PFSK-1 (cell line): ENCODE results near the gene COPRS. TPM values are rescaled to one million over a fixed set of nuclear protein-coding genes. Genes with fewer than 3 reads are reported as not detected.

Source experiments
- FOXP2 ChIP-seq: optimal IDR thresholded peaks from 2 replicates; pipeline ENCODE3; 2011; ENCODE audit warnings: borderline replicate concordance, control low read depth, inconsistent platforms; ENCODE audit not compliant: insufficient read depth; ENCODE audit errors: extremely low read length, extremely low read depth
- POLR2AphosphoS5 ChIP-seq: IDR thresholded peaks from 2 replicates; pipeline ENCODE4 v1.6.1; 2012; ENCODE audit warnings: low read depth, mild to moderate bottlenecking, control low read depth, low read length, moderate library complexity
- REST ChIP-seq, 2 experiments: IDR thresholded peaks; 2 replicates each; pipeline versions ENCODE4 v1.6.1 to v1.8.0; 2011 to 2012; ENCODE audit warnings: low read depth in 2 of 2, low read length in 2 of 2, control low read depth in 1 of 2, inconsistent platforms in 1 of 2, mild to moderate bottlenecking in 1 of 2, moderate library complexity in 1 of 2; ENCODE audit not compliant: insufficient read depth in 1 of 2
- SIN3A ChIP-seq: IDR thresholded peaks from 2 replicates; pipeline ENCODE4 v1.6.1; 2012; ENCODE audit warnings: mild to moderate bottlenecking, low read length, moderate library complexity, borderline replicate concordance; ENCODE audit not compliant: insufficient read depth
- TAF1 ChIP-seq: IDR thresholded peaks from 2 replicates; pipeline ENCODE4 v1.6.1; 2012; ENCODE audit warnings: low read length, control low read depth, borderline replicate concordance; ENCODE audit not compliant: insufficient read depth
- polyA plus RNA-seq: library from polyadenylated mRNA; unstranded; fragments of >200 nt; gene quantifications from one replicate; pipeline ENCODE4 v1.2.1, GENCODE V29; 2012; ENCODE audit warnings: low read depth, missing spikeins; ENCODE audit not compliant: insufficient read length

COPRS gene, protein sequence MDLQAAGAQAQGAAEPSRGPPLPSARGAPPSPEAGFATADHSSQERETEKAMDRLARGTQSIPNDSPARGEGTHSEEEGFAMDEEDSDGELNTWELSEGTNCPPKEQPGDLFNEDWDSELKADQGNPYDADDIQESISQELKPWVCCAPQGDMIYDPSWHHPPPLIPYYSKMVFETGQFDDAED
- 90.7 TPM for polyA plus RNA-seq

DNA sequence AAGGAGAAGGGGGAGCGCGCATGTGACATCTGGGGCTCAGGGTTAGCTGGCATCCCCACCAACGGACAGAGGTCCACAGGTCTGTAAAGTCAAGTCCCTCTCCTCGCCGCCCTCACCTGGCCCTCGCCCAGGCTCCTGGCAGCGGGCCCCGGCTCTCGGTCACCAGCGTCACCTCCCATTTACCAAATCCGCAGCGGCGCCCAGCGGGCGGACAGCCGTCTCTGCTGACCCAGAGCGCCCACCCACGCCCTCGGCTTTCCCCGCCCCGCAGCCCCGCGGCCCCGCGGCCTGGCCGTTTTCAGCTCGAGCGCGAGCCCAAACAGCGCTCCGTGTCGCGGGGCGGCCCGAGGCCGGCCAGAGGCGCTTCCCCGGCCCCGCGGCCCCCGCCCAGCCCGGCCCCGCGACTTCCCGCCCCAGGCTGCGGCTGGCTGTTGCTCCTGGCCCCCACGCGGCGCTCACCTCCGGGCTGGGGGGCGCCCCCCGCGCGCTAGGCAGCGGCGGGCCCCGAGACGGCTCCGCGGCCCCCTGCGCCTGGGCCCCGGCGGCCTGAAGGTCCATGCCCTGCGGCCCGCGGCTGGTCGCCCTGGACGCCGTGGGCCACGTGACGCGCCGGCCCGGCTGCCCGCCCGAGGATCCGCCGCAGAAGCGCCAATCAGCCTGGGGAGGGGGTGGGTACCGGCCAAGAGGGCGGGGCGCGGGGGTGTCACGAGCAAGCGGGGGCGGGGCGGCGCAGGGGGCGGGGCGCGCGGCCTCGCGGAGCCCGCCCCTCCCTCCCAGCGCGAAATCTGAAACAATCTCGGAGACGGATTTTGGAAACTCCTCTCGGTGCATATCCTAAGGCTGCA, at the start of gene COPRS:
Gene COPRS (minus strand): TSS at position 603 of the 845 bp plus-strand sequence. CDS start 45 bp downstream, at position 558.
- TF ChIP-seq TAF1 (peak; percentile 30; the same call in 1 of the 2 replicates), FOXP2 (peak; percentile 38), SIN3A (0 out of 2 replicates have a peak, but pooled peaks have one; percentile 14), REST (IDR thresholded peaks at IDR 0.05; ENCODE audit: insufficient read depth in 1 of 2, low read depth in 2 of 2, low read length in 2 of 2) (no peak), POLR2AphosphoS5 (peak; percentile 55; the same call in 1 of the 2 replicates)

DNA sequence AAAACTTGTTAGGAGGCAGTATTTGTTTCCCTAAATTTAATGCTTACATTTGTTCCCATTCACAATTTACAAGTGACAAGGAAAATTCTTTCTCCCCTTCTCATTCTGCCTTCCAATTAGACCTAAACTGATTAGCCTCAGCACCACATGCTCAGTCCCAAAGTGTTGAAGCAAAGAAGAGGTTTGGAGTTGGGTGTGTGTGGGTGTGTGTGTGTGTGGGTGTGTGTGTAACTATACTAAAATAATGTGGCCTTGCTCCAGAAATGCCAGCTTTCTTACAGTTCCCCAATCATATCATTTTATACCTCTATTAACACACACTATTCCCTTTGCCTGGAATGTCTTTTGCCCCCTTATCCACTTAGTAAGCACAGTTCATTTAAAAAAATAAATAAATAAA, 49.3 kb upstream of the COPRS start:
- no peak for TF ChIP-seq TAF1
- TF ChIP-seq REST (IDR thresholded peaks at IDR 0.05; ENCODE audit: insufficient read depth in 1 of 2, low read depth in 2 of 2, low read length in 2 of 2) = no peak
- TF ChIP-seq POLR2AphosphoS5 = no peak
- no peak for TF ChIP-seq SIN3A
- no peak for TF ChIP-seq FOXP2

- TF ChIP-seq POLR2AphosphoS5 = no peak
Measured at GRCh38 chr17:31907342-31907962, 48.4 kb upstream of the COPRS start.

DNA sequence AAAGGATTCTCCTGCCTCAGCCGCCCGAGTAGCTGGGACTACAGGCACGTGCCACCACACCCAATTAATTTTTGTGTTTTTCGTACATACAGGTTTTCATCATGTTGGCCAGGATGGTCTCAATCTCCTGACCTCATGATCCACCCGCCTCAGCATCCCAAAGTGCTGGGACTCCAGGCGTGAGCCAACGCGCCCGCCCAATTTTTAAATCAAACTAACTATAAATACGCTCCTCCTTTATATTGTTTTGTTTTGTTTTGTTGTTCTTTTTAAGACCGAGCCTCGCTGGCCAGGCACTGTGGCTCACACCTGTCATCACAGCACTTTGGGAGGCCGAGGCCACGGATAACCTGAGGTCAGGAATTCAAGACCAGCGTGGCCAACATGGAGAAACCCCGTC, 44.4 kb upstream of the COPRS start:
- TF ChIP-seq POLR2AphosphoS5 = no peak
- no peak for TF ChIP-seq FOXP2
- TF ChIP-seq REST (IDR thresholded peaks at IDR 0.05; ENCODE audit: insufficient read depth in 1 of 2, low read depth in 2 of 2, low read length in 2 of 2) = no peak
- TF ChIP-seq TAF1 = no peak
- TF ChIP-seq SIN3A = no peak

GRCh38 chr17:31902693-31903092, 43.6 kb upstream of the COPRS start:
- no peak for TF ChIP-seq FOXP2
- no peak for TF ChIP-seq POLR2AphosphoS5

GRCh38 chr17:31900877-31901276, 41.8 kb upstream of the COPRS start:
- TF ChIP-seq FOXP2 (no peak), POLR2AphosphoS5 (no peak), SIN3A (no peak), REST (IDR thresholded peaks at IDR 0.05; ENCODE audit: insufficient read depth in 1 of 2, low read depth in 2 of 2, low read length in 2 of 2) (no peak)
